ENCODE measurements around the gene UCP3. TPM values are rescaled to one million over a fixed set of nuclear protein-coding genes. Genes with fewer than 3 reads are reported as not detected.

Gene UCP3
- total and polyA plus RNA-seq, 2 donors (not counting 1 experiment from before 2014, with no cell fraction given): 8.9 to 11.0 TPM

- Histone ChIP-seq H3K27ac (ENCODE audit: low read length in 2 of 2) (peak overlapping the region in 1 of 2 donors; percentile 20), H4K20me1 (ENCODE audit: control insufficient read depth, insufficient read depth, low read length, poor library complexity, severe bottlenecking) (no peaks in the 10 kb centered on the region), H2AFZ (ENCODE audit: insufficient read depth, low read depth, low read length, poor library complexity, severe bottlenecking) (no peak overlapping the region), H3K27me3 (replicated peaks in 1 of 4; ENCODE audit: control extremely low read depth in 1 of 4, control insufficient read depth in 3 of 4, insufficient read depth in 4 of 4, low read length in 3 of 4) (no peaks in the 10 kb centered on the region), H3K79me2 (ENCODE audit: control insufficient read depth, insufficient read depth, low read length) (no peaks in the 10 kb centered on the region), H3K4me3 (ENCODE audit: control extremely low read depth in 1 of 5, extremely low read depth in 1 of 5, insufficient read depth in 1 of 5, low read depth in 2 of 5, low read length in 4 of 5) (no peak overlapping the region), H3K9me3 (ENCODE audit: control extremely low read depth in 1 of 3, control insufficient read depth in 2 of 3, insufficient read depth in 1 of 3, low read length in 2 of 3) (no peaks in the 10 kb centered on the region), H3K36me3 (replicated peaks in 1 of 2; ENCODE audit: control extremely low read depth in 1 of 2, control insufficient read depth in 1 of 2, extremely low read depth in 1 of 2, insufficient read depth in 2 of 2, low read length in 1 of 2) (peaks cover 0 to 14% of the 10 kb centered on the region in 2 experiments), H3K9ac (ENCODE audit: low read length) (no peak overlapping the region), H3K4me1 (ENCODE audit: control insufficient read depth in 2 of 2, insufficient read depth in 2 of 2, low read length in 2 of 2) (peaks cover 34 to 38% of the 10 kb centered on the region in 2 donors), H3K4me2 (replicated peaks; ENCODE audit: low read depth, low read length, poor library complexity, severe bottlenecking) (peak overlapping the region; percentile 39)
- H3K4me3 Mint-ChIP-seq: no peak overlapping the region
- peaks cover 52% of the 10 kb centered on the region for H3K4me1 Mint-ChIP-seq
- TF ChIP-seq CTCF (IDR thresholded peaks at IDR 0.05) (no peak), EZH2 (IDR thresholded peaks at IDR 0.05; ENCODE audit: borderline replicate concordance, insufficient read depth, low read depth, low read length, poor library complexity, severe bottlenecking) (no peak)
- H3K27ac Mint-ChIP-seq: peak overlapping the region; percentile 77
- CTCF ChIA-PET: interaction anchor here (0.7 to 2.2 kb wide), 9 partner anchors 8 to 41 kb away, joined by 3 to 11 read pairs (median 4); no protein-coding TSS in a partner anchor
- WGBS (ENCODE audit: insufficient coverage): 98% methylated on average over 28 of the region's 29 CpGs
- intact Hi-C loops (cut with micrococcal nuclease): no loop called here
- no peaks in the 10 kb centered on the region for H3K9me3 Mint-ChIP-seq (ENCODE audit: insufficient read depth)
- no peak for ATAC-seq (ENCODE audit: low read depth)
- no peak for DNase-seq
- POLR2A ChIA-PET: interaction anchor here (0.8 to 2.5 kb wide), 5 partner anchors 8 to 38 kb away, joined by 3 to 21 read pairs (median 4); partner anchors contain the start of gene UCP2
- no peaks in the 10 kb centered on the region for H3K27me3 Mint-ChIP-seq
These were observed 3.0 kb downstream of the UCP3 start for GRCh38 chr11:74005721-74006517.

All from B cell (primary cell).